ENCODE data around the gene CUX1. TPM values are rescaled to one million over a fixed set of nuclear protein-coding genes. Genes with fewer than 3 reads are reported as not detected.

The CUX1 gene
- total and polyA plus RNA-seq, 2 of the 13 experiments (the other 11 are each of a cell fraction or from before 2014, with no cell fraction given), result 13.7 to 14.9 TPM

GRCh38 chr7:102072636-102073209 is 255.3 kb downstream of the CUX1 start (continued):
- no peak for TF ChIP-seq NCOA1 (CRISPR knock-in tag; IDR thresholded peaks at IDR 0.05)
- no peak for TF ChIP-seq ZNF441 (CRISPR knock-in tag; IDR thresholded peaks at IDR 0.05; ENCODE audit: borderline replicate concordance)
- TF ChIP-seq ZNF543 (CRISPR knock-in tag; IDR thresholded peaks at IDR 0.05), result no peak
- TF ChIP-seq NFE2L1 (CRISPR knock-in tag; IDR thresholded peaks at IDR 0.05; ENCODE audit: borderline replicate concordance), result no peak
- TF ChIP-seq ZNF326 (CRISPR knock-in tag; IDR thresholded peaks at IDR 0.05; ENCODE audit: borderline replicate concordance), result no peak
- TF ChIP-seq EP300 (IDR thresholded peaks at IDR 0.05; ENCODE audit: low read depth in 2 of 2, low read length in 2 of 2), result no peak
- TF ChIP-seq EP300 (CRISPR knock-in tag; IDR thresholded peaks at IDR 0.05; ENCODE audit: borderline replicate concordance), result no peak
- no peak for TF ChIP-seq ATF7 (IDR thresholded peaks at IDR 0.05)
- no peak for TF ChIP-seq ATF7 (CRISPR knock-in tag; IDR thresholded peaks at IDR 0.05)
- no peak for TF ChIP-seq ZNF879 (CRISPR knock-in tag; IDR thresholded peaks at IDR 0.05)
- TF ChIP-seq THAP11 (CRISPR knock-in tag; IDR thresholded peaks at IDR 0.05), result no peak
- no peak for TF ChIP-seq ZNF343 (CRISPR knock-in tag; IDR thresholded peaks at IDR 0.05)
- no peak for TF ChIP-seq ZNF264 (CRISPR knock-in tag; IDR thresholded peaks at IDR 0.05)
- TF ChIP-seq, protein P1, sequence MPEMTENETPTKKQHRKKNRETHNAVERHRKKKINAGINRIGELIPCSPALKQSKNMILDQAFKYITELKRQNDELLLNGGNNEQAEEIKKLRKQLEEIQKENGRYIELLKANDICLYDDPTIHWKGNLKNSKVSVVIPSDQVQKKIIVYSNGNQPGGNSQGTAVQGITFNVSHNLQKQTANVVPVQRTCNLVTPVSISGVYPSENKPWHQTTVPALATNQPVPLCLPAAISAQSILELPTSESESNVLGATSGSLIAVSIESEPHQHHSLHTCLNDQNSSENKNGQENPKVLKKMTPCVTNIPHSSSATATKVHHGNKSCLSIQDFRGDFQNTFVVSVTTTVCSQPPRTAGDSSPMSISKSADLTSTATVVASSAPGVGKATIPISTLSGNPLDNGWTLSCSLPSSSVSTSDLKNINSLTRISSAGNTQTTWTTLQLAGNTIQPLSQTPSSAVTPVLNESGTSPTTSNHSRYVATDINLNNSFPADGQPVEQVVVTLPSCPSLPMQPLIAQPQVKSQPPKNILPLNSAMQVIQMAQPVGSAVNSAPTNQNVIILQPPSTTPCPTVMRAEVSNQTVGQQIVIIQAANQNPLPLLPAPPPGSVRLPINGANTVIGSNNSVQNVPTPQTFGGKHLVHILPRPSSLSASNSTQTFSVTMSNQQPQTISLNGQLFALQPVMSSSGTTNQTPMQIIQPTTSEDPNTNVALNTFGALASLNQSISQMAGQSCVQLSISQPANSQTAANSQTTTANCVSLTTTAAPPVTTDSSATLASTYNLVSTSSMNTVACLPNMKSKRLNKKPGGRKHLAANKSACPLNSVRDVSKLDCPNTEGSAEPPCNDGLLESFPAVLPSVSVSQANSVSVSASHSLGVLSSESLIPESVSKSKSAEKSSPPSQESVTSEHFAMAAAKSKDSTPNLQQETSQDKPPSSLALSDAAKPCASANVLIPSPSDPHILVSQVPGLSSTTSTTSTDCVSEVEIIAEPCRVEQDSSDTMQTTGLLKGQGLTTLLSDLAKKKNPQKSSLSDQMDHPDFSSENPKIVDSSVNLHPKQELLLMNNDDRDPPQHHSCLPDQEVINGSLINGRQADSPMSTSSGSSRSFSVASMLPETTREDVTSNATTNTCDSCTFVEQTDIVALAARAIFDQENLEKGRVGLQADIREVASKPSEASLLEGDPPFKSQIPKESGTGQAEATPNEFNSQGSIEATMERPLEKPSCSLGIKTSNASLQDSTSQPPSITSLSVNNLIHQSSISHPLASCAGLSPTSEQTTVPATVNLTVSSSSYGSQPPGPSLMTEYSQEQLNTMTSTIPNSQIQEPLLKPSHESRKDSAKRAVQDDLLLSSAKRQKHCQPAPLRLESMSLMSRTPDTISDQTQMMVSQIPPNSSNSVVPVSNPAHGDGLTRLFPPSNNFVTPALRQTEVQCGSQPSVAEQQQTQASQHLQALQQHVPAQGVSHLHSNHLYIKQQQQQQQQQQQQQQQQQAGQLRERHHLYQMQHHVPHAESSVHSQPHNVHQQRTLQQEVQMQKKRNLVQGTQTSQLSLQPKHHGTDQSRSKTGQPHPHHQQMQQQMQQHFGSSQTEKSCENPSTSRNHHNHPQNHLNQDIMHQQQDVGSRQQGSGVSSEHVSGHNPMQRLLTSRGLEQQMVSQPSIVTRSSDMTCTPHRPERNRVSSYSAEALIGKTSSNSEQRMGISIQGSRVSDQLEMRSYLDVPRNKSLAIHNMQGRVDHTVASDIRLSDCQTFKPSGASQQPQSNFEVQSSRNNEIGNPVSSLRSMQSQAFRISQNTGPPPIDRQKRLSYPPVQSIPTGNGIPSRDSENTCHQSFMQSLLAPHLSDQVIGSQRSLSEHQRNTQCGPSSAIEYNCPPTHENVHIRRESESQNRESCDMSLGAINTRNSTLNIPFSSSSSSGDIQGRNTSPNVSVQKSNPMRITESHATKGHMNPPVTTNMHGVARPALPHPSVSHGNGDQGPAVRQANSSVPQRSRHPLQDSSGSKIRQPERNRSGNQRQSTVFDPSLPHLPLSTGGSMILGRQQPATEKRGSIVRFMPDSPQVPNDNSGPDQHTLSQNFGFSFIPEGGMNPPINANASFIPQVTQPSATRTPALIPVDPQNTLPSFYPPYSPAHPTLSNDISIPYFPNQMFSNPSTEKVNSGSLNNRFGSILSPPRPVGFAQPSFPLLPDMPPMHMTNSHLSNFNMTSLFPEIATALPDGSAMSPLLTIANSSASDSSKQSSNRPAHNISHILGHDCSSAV (CRISPR knock-in tag; IDR thresholded peaks at IDR 0.05; ENCODE audit: borderline replicate concordance), result no peak
- no peak for TF ChIP-seq ZNF605 (CRISPR knock-in tag; IDR thresholded peaks at IDR 0.05)
- TF ChIP-seq ARID2 (CRISPR knock-in tag; IDR thresholded peaks at IDR 0.05; ENCODE audit: borderline replicate concordance), result no peak
